Skin of body (tissue), 2 donors: Measurements from ENCODE around the gene ZBTB38. TPM values are rescaled to one million over a fixed set of nuclear protein-coding genes. Genes with fewer than 3 reads are reported as not detected.

Experiments
- DNase-seq: peaks from one replicate; lab custom pipeline; 2025; lab: John Stamatoyannopoulos, UW
- total RNA-seq: library from RNA; depleted of rRNA; stranded (reverse); fragments of >200 nt; gene quantifications from one replicate; pipeline ENCODE4 v1.2.3, GENCODE V29; 2014

Gene ZBTB38
- total RNA-seq, 1 donor from 2014 or later: 58.9 TPM

- peak; percentile 27 for DNase-seq
Observed at GRCh38 chr3:141386611-141387111, 18.4 kb downstream of the ZBTB38 start.

GRCh38 chr3:141387516-141387915 is 19.2 kb downstream of the ZBTB38 start:
- DNase-seq: no peak

- DNase-seq: no peak
Observed at GRCh38 chr3:141388395-141388794, 20.1 kb downstream of the ZBTB38 start.

- DNase-seq: no peak
Observed at GRCh38 chr3:141388823-141389621, 20.7 kb downstream of the ZBTB38 start.

GRCh38 chr3:141389703-141390102 is 21.4 kb downstream of the ZBTB38 start:
- no peak for DNase-seq

- no peak for DNase-seq
Observed at GRCh38 chr3:141390747-141391146, 22.4 kb downstream of the ZBTB38 start.

- DNase-seq: no peak
Observed at GRCh38 chr3:141391298-141391990, 23.1 kb downstream of the ZBTB38 start.

- DNase-seq: no peak
Observed at GRCh38 chr3:141391991-141392316, 23.6 kb downstream of the ZBTB38 start.

GRCh38 chr3:141392416-141392815 is 24.1 kb downstream of the ZBTB38 start:
- DNase-seq: no peak

- no peak for DNase-seq
Observed at GRCh38 chr3:141392897-141393734, 24.8 kb downstream of the ZBTB38 start.

- DNase-seq: no peak
Observed at GRCh38 chr3:141393735-141394076, 25.4 kb downstream of the ZBTB38 start.

GRCh38 chr3:141394560-141394959 is 26.3 kb downstream of the ZBTB38 start:
- no peak for DNase-seq

GRCh38 chr3:141395005-141395589 is 26.8 kb downstream of the ZBTB38 start:
- DNase-seq: no peak

- no peak for DNase-seq
Observed at GRCh38 chr3:141397996-141398395, 29.7 kb downstream of the ZBTB38 start.

- DNase-seq: no peak
Observed at GRCh38 chr3:141399200-141399599, 30.9 kb downstream of the ZBTB38 start.

- no peak for DNase-seq
Observed at GRCh38 chr3:141400073-141400971, 32.0 kb downstream of the ZBTB38 start.

GRCh38 chr3:141401095-141401494 is 32.8 kb downstream of the ZBTB38 start:
- DNase-seq: no peak

GRCh38 chr3:141401573-141402475 is 33.5 kb downstream of the ZBTB38 start:
- no peak for DNase-seq

- peak; percentile 33 for DNase-seq
Observed at GRCh38 chr3:141402476-141403171, 34.3 kb downstream of the ZBTB38 start.
